GM19455 (cell line): ENCODE results near the gene SOAT2.
"Not testable (repeated sequence)": the region's sequence is repeated elsewhere in the genome, so short reads cannot be mapped to it uniquely, and the experiment has no call there.

Source experiments
- ATAC-seq: cut with Tn5 transposase; IDR thresholded peaks from one replicate; pipeline ENCODE4 v1.9.1; 2021; ENCODE audit not compliant: unreplicated experiment

SOAT2 gene

GRCh38 chr12:53131844-53132243 lies 28.6 kb downstream of the SOAT2 start:
- no peak for ATAC-seq

- no peak for ATAC-seq
Observed at GRCh38 chr12:53133722-53134121, 30.4 kb downstream of the SOAT2 start.

GRCh38 chr12:53143355-53143754 lies 40.1 kb downstream of the SOAT2 start:
- ATAC-seq, result no peak

GRCh38 chr12:53145383-53146260 lies 42.3 kb downstream of the SOAT2 start:
- no peak for ATAC-seq

GRCh38 chr12:53147181-53147580 lies 43.9 kb downstream of the SOAT2 start:
- ATAC-seq, result no peak

GRCh38 chr12:53147653-53148052 lies 44.4 kb downstream of the SOAT2 start:
- ATAC-seq, result no peak

GRCh38 chr12:53151039-53151438 lies 47.8 kb downstream of the SOAT2 start:
- ATAC-seq, result no peak

- ATAC-seq, result no peak
Observed at GRCh38 chr12:53152390-53152789, 49.1 kb downstream of the SOAT2 start.

- peak; percentile 83 for ATAC-seq
Observed at GRCh38 chr12:53159195-53159839, 56.0 kb downstream of the SOAT2 start.

GRCh38 chr12:53160000-53160399 lies 56.7 kb downstream of the SOAT2 start:
- no peak for ATAC-seq

GRCh38 chr12:53160673-53161072 lies 57.4 kb downstream of the SOAT2 start:
- no peak for ATAC-seq

- no peak for ATAC-seq
Observed at GRCh38 chr12:53161119-53161911, 58.0 kb downstream of the SOAT2 start.

GRCh38 chr12:53163008-53163407 lies 59.7 kb downstream of the SOAT2 start:
- not testable (repeated sequence) for ATAC-seq

- ATAC-seq, result no peak
Observed at GRCh38 chr12:53166837-53167236, 63.6 kb downstream of the SOAT2 start.

GRCh38 chr12:53169644-53170043 lies 66.4 kb downstream of the SOAT2 start:
- ATAC-seq, result no peak

GRCh38 chr12:53170215-53170614 lies 66.9 kb downstream of the SOAT2 start:
- no peak for ATAC-seq

- ATAC-seq, result no peak
Observed at GRCh38 chr12:53170876-53171724, 67.8 kb downstream of the SOAT2 start.

GRCh38 chr12:53171725-53172329 lies 68.5 kb downstream of the SOAT2 start:
- ATAC-seq, result no peak

GRCh38 chr12:53172352-53172751 lies 69.1 kb downstream of the SOAT2 start:
- no peak for ATAC-seq

- no peak for ATAC-seq
Observed at GRCh38 chr12:53173085-53173715, 69.9 kb downstream of the SOAT2 start.
